GM12878 (cell line): Measurements from ENCODE around the gene BBS12.

Experiments
- POLR2A ChIP-seq: IDR thresholded peaks from 2 replicates; pipeline ENCODE4 v1.6.1; 2011; ENCODE audit warnings: low read depth, mild to moderate bottlenecking, low read length
- TF ChIP-seq, protein P1 (sequence below): IDR thresholded peaks from 2 replicates; pipeline ENCODE4 v1.6.1; 2012; ENCODE audit warnings: mild to moderate bottlenecking, low read depth, low read length

DNA sequence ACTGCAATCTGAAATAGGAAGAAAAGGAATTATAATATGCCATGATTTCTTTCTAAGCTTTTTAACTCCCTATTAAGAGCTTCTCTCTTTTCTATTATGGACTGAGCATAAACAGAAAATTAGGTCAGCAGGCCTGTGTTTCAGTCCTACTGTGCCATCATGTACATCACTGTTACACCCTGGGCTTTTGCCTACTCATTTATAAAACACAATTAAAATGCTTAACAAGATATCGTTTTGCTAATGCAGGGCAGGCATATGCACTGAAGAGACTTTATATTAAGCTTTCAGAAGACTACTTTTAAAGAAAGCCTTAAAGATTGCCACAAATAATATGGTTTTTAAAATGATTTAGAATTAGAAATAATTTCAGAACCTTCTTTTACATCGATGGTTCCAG, 828 bp upstream of the BBS12 start:
- TF ChIP-seq POLR2A = no peak
- TF ChIP-seq, protein P1, sequence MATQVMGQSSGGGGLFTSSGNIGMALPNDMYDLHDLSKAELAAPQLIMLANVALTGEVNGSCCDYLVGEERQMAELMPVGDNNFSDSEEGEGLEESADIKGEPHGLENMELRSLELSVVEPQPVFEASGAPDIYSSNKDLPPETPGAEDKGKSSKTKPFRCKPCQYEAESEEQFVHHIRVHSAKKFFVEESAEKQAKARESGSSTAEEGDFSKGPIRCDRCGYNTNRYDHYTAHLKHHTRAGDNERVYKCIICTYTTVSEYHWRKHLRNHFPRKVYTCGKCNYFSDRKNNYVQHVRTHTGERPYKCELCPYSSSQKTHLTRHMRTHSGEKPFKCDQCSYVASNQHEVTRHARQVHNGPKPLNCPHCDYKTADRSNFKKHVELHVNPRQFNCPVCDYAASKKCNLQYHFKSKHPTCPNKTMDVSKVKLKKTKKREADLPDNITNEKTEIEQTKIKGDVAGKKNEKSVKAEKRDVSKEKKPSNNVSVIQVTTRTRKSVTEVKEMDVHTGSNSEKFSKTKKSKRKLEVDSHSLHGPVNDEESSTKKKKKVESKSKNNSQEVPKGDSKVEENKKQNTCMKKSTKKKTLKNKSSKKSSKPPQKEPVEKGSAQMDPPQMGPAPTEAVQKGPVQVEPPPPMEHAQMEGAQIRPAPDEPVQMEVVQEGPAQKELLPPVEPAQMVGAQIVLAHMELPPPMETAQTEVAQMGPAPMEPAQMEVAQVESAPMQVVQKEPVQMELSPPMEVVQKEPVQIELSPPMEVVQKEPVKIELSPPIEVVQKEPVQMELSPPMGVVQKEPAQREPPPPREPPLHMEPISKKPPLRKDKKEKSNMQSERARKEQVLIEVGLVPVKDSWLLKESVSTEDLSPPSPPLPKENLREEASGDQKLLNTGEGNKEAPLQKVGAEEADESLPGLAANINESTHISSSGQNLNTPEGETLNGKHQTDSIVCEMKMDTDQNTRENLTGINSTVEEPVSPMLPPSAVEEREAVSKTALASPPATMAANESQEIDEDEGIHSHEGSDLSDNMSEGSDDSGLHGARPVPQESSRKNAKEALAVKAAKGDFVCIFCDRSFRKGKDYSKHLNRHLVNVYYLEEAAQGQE = no peak
